H54 (cell line): ENCODE measurements around the gene ADGRG3.
"Not testable (repeated sequence)": the region's sequence is repeated elsewhere in the genome, so short reads cannot be mapped to it uniquely, and the experiment has no call there.

Experiments used
- DNase-seq: peaks from one replicate; pipeline ENCODE4 v3.0.0; 2011; ENCODE audit warnings: low spot score, mixed read lengths; ENCODE audit not compliant: insufficient read length
- FAIRE-seq: peaks from 3 replicates; lab custom pipeline; 2011; peaks lifted over from hg19 to GRCh38; lab: Jason Lieb, UNC
- POLR2A ChIP-seq: IDR thresholded peaks from 2 replicates; pipeline ENCODE4 v1.6.1; 2011; ENCODE audit warnings: low read depth, mild to moderate bottlenecking, low read length

Gene ADGRG3

GRCh38 chr16:57721356-57722209, 53.5 kb downstream of the ADGRG3 start:
- DNase-seq (no peak), FAIRE-seq (no peak)
- no peak for TF ChIP-seq POLR2A

- no peak for FAIRE-seq
- DNase-seq = no peak
- TF ChIP-seq POLR2A = no peak
Measured at GRCh38 chr16:57722210-57722499, 54.0 kb downstream of the ADGRG3 start.

GRCh38 chr16:57722651-57723050, 54.5 kb downstream of the ADGRG3 start:
- no peak for FAIRE-seq
- no peak for DNase-seq
- no peak for TF ChIP-seq POLR2A

GRCh38 chr16:57723170-57723569, 55.1 kb downstream of the ADGRG3 start:
- TF ChIP-seq POLR2A = no peak
- FAIRE-seq (no peak), DNase-seq (no peak)

- FAIRE-seq (no peak), DNase-seq (no peak)
Measured at GRCh38 chr16:57724531-57724930, 56.4 kb downstream of the ADGRG3 start.

GRCh38 chr16:57725151-57725550, 57.0 kb downstream of the ADGRG3 start:
- FAIRE-seq (no peak), DNase-seq (no peak)
- no peak for TF ChIP-seq POLR2A

More at GRCh38 chr16:57724531-57724930, 56.4 kb downstream of the ADGRG3 start:
- no peak for TF ChIP-seq POLR2A

GRCh38 chr16:57725554-57725953, 57.4 kb downstream of the ADGRG3 start:
- no peak for TF ChIP-seq POLR2A
- FAIRE-seq (no peak), DNase-seq (no peak)

- DNase-seq = no peak
- FAIRE-seq = no peak
- TF ChIP-seq POLR2A = no peak
Measured at GRCh38 chr16:57725976-57726375, 57.9 kb downstream of the ADGRG3 start.

GRCh38 chr16:57726433-57726947, 58.4 kb downstream of the ADGRG3 start:
- DNase-seq (no peak), FAIRE-seq (no peak)
- no peak for TF ChIP-seq POLR2A

- no peak for DNase-seq
- no peak for TF ChIP-seq POLR2A
- FAIRE-seq = no peak
Measured at GRCh38 chr16:57727610-57728009, 59.5 kb downstream of the ADGRG3 start.

- DNase-seq = no peak
- no peak for FAIRE-seq
- TF ChIP-seq POLR2A = no peak
Measured at GRCh38 chr16:57728336-57729181, 60.5 kb downstream of the ADGRG3 start.

GRCh38 chr16:57729182-57729484, 61.0 kb downstream of the ADGRG3 start:
- TF ChIP-seq POLR2A = no peak
- DNase-seq (no peak), FAIRE-seq (no peak)

- not testable (repeated sequence) for DNase-seq, FAIRE-seq
Measured at GRCh38 chr16:57729852-57730251, 61.7 kb downstream of the ADGRG3 start.
